Epithelial cell of proximal tubule (primary cell): ENCODE measurements around the gene SLC39A9. TPM values are rescaled to one million over a fixed set of nuclear protein-coding genes. Genes with fewer than 3 reads are reported as not detected.

Source experiments
- DNase-seq: peaks from one replicate; pipeline ENCODE4 v3.0.0-alpha.2; 2011; ENCODE audit warnings: low read depth
- H3K4me3 ChIP-seq: 2 replicates; pipeline ENCODE4 v1.5.1; 2011; ENCODE audit warnings: low read depth, mild to moderate bottlenecking, low read length
- CTCF ChIP-seq: conservative IDR thresholded peaks from 2 replicates; pipeline ENCODE4 v1.5.1; 2012; ENCODE audit warnings: low read depth, mild to moderate bottlenecking, low read length
- total RNA-seq: library from RNA; depleted of rRNA; stranded (reverse); fragments of >200 nt; gene quantifications from 2 replicates; pipeline ENCODE4 v1.2.3, GENCODE V29; 2015

SLC39A9 gene
- total RNA-seq, 1 donor from 2014 or later = 40.8 TPM

GRCh38 chr14:69432364-69432763 is 33.9 kb downstream of the SLC39A9 start:
- TF ChIP-seq CTCF = no peak
- H3K4me3 ChIP-seq = no peak overlapping the region
- no peak for DNase-seq

GRCh38 chr14:69439521-69440270 is 41.2 kb downstream of the SLC39A9 start:
- no peak for TF ChIP-seq CTCF
- no peak overlapping the region for H3K4me3 ChIP-seq
- no peak for DNase-seq

GRCh38 chr14:69441948-69442347 is 43.5 kb downstream of the SLC39A9 start:
- H3K4me3 ChIP-seq = no peak overlapping the region
- no peak for TF ChIP-seq CTCF
- DNase-seq = no peak

- no peak for TF ChIP-seq CTCF
- H3K4me3 ChIP-seq = no peak overlapping the region
- DNase-seq = no peak
Observed at GRCh38 chr14:69443296-69443805, 44.9 kb downstream of the SLC39A9 start.

- TF ChIP-seq CTCF = no peak
- no peak overlapping the region for H3K4me3 ChIP-seq
- no peak for DNase-seq
Observed at GRCh38 chr14:69449216-69449615, 50.7 kb downstream of the SLC39A9 start.

GRCh38 chr14:69451941-69452340 is 53.4 kb downstream of the SLC39A9 start:
- DNase-seq = no peak
- no peak overlapping the region for H3K4me3 ChIP-seq
- no peak for TF ChIP-seq CTCF

GRCh38 chr14:69458350-69458749 is 59.9 kb downstream of the SLC39A9 start:
- H3K4me3 ChIP-seq = no peak overlapping the region
- TF ChIP-seq CTCF = no peak
- DNase-seq = no peak
